B cell (primary cell): ENCODE results near the gene ZNF132. TPM values are rescaled to one million over a fixed set of nuclear protein-coding genes. Genes with fewer than 3 reads are reported as not detected.
"Not testable (repeated sequence)": the region's sequence is repeated elsewhere in the genome, so short reads cannot be mapped to it uniquely, and the experiment has no call there.

Experiments
- ATAC-seq: fragments of 200-7000 bp; cut with Tn5 transposase; one replicate; pipeline ENCODE4 v1.10.0; 2021; ENCODE audit warnings: low read depth, mild to moderate bottlenecking, moderate number of reproducible peaks, moderate library complexity
- CTCF ChIA-PET: fragments of 350-600 bp; sonication (Branson Sonifier 250); formaldehyde crosslinking; loops from one replicate; lab custom pipeline; 2021; ENCODE audit warnings: antibody characterized with exemption, inconsistent platforms; lab: Charles Lee
- POLR2A ChIA-PET: fragments of 350-600 bp; sonication (Branson Sonifier 250); formaldehyde crosslinking; loops from one replicate; lab custom pipeline; 2021; ENCODE audit warnings: antibody characterized with exemption; lab: Charles Lee
- DNase-seq: peaks from one replicate; pipeline ENCODE4 v3.0.0; 2013
- H2AFZ ChIP-seq: 2 replicates; pipeline ENCODE4 v1.6.1; 2012; ENCODE audit warnings: mild to moderate bottlenecking, low read depth, low read length; ENCODE audit not compliant: insufficient read depth, poor library complexity, severe bottlenecking
- H3K27ac ChIP-seq, 2 donors: 1 replicate in 1 of 2; 2 replicates in 1 of 2; pipeline ENCODE4 v1.5.1; 2012 to 2013; ENCODE audit warnings: low read length in 2 of 2, mild to moderate bottlenecking in 2 of 2, moderate library complexity in 1 of 2
- H3K27me3 ChIP-seq, 4 experiments: fragments of 200-600 bp in 1 of 4; sonication (generic) in 1 of 4; replicated peaks in 1 of 4; 1 replicate in 2 of 4; 2 replicates in 2 of 4; pipeline versions ENCODE4 v1.6.1 to v1.7.0; 2013 to 2016; ENCODE audit warnings: low read length in 3 of 4, mild to moderate bottlenecking in 2 of 4, mixed read lengths in 1 of 4, moderate library complexity in 1 of 4; ENCODE audit not compliant: insufficient read depth in 4 of 4, control insufficient read depth in 3 of 4; ENCODE audit errors: control extremely low read depth in 1 of 4
- H3K36me3 ChIP-seq, 2 experiments: replicated peaks in 1 of 2; 1 replicate in 1 of 2; 2 replicates in 1 of 2; pipeline versions ENCODE4 v1.6.1 to v1.7.1; 2013; ENCODE audit warnings: low read length in 1 of 2; ENCODE audit not compliant: insufficient read depth in 2 of 2, control insufficient read depth in 1 of 2; ENCODE audit errors: control extremely low read depth in 1 of 2, extremely low read depth in 1 of 2
- H3K4me1 ChIP-seq, 2 donors: fragments of 200-600 bp in 1 of 2; sonication (generic) in 1 of 2; 1 replicate in 1 of 2; 2 replicates in 1 of 2; pipeline versions ENCODE4 v1.5.1 to v1.6.1; 2013 to 2017; ENCODE audit warnings: low read length in 2 of 2; ENCODE audit not compliant: control insufficient read depth in 2 of 2, insufficient read depth in 2 of 2
- H3K4me2 ChIP-seq: replicated peaks from 2 replicates; pipeline ENCODE3; 2012; ENCODE audit warnings: mild to moderate bottlenecking, low read depth, low read length; ENCODE audit not compliant: poor library complexity, severe bottlenecking
- H3K4me3 ChIP-seq, 5 experiments: fragments of 200-600 bp in 1 of 5; sonication (generic) in 1 of 5; 1 replicate in 3 of 5; 2 replicates in 2 of 5; pipeline versions ENCODE4 v1.5.1 to v1.7.0; 2011 to 2016; ENCODE audit warnings: low read length in 4 of 5, mild to moderate bottlenecking in 4 of 5, low read depth in 2 of 5, control low read depth in 1 of 5, moderate library complexity in 1 of 5; ENCODE audit not compliant: insufficient read depth in 1 of 5; ENCODE audit errors: control extremely low read depth in 1 of 5, extremely low read depth in 1 of 5
- H3K79me2 ChIP-seq: fragments of 200-600 bp; sonication (generic); one replicate; pipeline ENCODE4 v1.6.0; 2016; ENCODE audit warnings: low read length; ENCODE audit not compliant: control insufficient read depth, insufficient read depth
- H3K9ac ChIP-seq: fragments of 200-600 bp; sonication (generic); 2 replicates; pipeline ENCODE4 v1.6.1; 2017; ENCODE audit warnings: mild to moderate bottlenecking, low read length, moderate library complexity
- H3K9me3 ChIP-seq, 3 donors: one replicate each; pipeline versions ENCODE4 v1.6.1 to v1.7.1; 2013; ENCODE audit warnings: low read length in 2 of 3; ENCODE audit not compliant: control insufficient read depth in 2 of 3, insufficient read depth in 1 of 3; ENCODE audit errors: control extremely low read depth in 1 of 3
- H4K20me1 ChIP-seq: 2 replicates; pipeline ENCODE4 v1.6.0; 2012; ENCODE audit warnings: mild to moderate bottlenecking, low read length; ENCODE audit not compliant: insufficient read depth, control insufficient read depth, poor library complexity, severe bottlenecking
- H3K27ac Mint-ChIP-seq: one replicate; pipeline ENCODE4 v1.8.0; 2021; ENCODE audit warnings: mixed read lengths
- H3K27me3 Mint-ChIP-seq: one replicate; pipeline ENCODE4 v1.8.0; 2021; ENCODE audit warnings: mixed read lengths
- H3K4me1 Mint-ChIP-seq: one replicate; pipeline ENCODE4 v1.8.0; 2021; ENCODE audit warnings: mixed read lengths
- H3K4me3 Mint-ChIP-seq: one replicate; pipeline ENCODE4 v1.8.0; 2021; ENCODE audit warnings: mixed read lengths
- H3K9me3 Mint-ChIP-seq: one replicate; pipeline ENCODE4 v1.8.0; 2022; ENCODE audit warnings: mixed read lengths; ENCODE audit not compliant: insufficient read depth
- CTCF ChIP-seq: fragments of 200-600 bp; IDR thresholded peaks from one replicate; pipeline ENCODE4 v1.8.0; 2022; ENCODE audit warnings: antibody characterized with exemption, mild to moderate bottlenecking
- EZH2 ChIP-seq: IDR thresholded peaks from 2 replicates; pipeline ENCODE4 v1.6.1; 2012; ENCODE audit warnings: borderline replicate concordance, low read depth, mild to moderate bottlenecking, moderate library complexity, low read length; ENCODE audit not compliant: insufficient read depth, poor library complexity, severe bottlenecking
- WGBS: methylation state at CpG from one replicate; pipeline ENCODE4 v1.1.5; 2013; ENCODE audit warnings: missing lambda C conversion rate; ENCODE audit not compliant: insufficient coverage; 5-methylcytosine and 5-hydroxymethylcytosine counted together
- intact Hi-C: fragments of 100-400 bp; cut with micrococcal nuclease; formaldehyde crosslinking; loops from one replicate; pipeline ENCODE4 v1.10.0; 2022
- polyA plus RNA-seq: library from polyadenylated mRNA; depleted of rRNA; stranded (reverse); fragments of >200 nt; gene quantifications from 2 replicates; pipeline ENCODE4 v1.2.3, GENCODE V29; 2012
- total RNA-seq, 2 donors: library from RNA; stranded (reverse); fragments of 120-200 nt in 1 of 2; gene quantifications; 1 replicate in 1 of 2; 2 replicates in 1 of 2; pipeline versions ENCODE4 v1.2.3 to v1.2.4, GENCODE V29; 2013 to 2022

ZNF132 gene
- total and polyA plus RNA-seq, 2 donors (not counting 1 experiment from before 2014, with no cell fraction given): 1.6 to 14.7 TPM

- H3K4me2 ChIP-seq, H3K36me3 ChIP-seq, DNase-seq, intact Hi-C loops, H3K27ac ChIP-seq, H4K20me1 ChIP-seq, CTCF ChIA-PET, ATAC-seq, H3K4me3 Mint-ChIP-seq, H3K4me3 ChIP-seq, H3K27ac Mint-ChIP-seq, H3K9ac ChIP-seq, H2AFZ ChIP-seq: not testable (repeated sequence)
- Mint-ChIP-seq H3K27me3 (peaks cover 23% of the 10 kb centered on the region), H3K9me3 (peaks cover 13% of the 10 kb centered on the region), H3K4me1 (peaks cover 21% of the 10 kb centered on the region)
- peaks cover 0 to 47% (median 9%) of the 10 kb centered on the region in 3 donors for H3K9me3 ChIP-seq
- peaks cover 14 to 21% of the 10 kb centered on the region in 2 donors for H3K4me1 ChIP-seq
- peaks cover 12% of the 10 kb centered on the region for H3K79me2 ChIP-seq
- 89% methylated on average over 7 of the region's 7 CpGs for WGBS
- POLR2A ChIA-PET: interaction anchor here (0.7 kb wide), 1 partner anchor 130 kb away, joined by 3 read pairs; the partner anchor contains the start of gene MZF1
- H3K27me3 ChIP-seq: peaks cover 0 to 16% (median 1%) of the 10 kb centered on the region in 4 experiments
Measured at GRCh38 chr19:58442986-58443385, 3.0 kb upstream of the ZNF132 start.

DNA sequence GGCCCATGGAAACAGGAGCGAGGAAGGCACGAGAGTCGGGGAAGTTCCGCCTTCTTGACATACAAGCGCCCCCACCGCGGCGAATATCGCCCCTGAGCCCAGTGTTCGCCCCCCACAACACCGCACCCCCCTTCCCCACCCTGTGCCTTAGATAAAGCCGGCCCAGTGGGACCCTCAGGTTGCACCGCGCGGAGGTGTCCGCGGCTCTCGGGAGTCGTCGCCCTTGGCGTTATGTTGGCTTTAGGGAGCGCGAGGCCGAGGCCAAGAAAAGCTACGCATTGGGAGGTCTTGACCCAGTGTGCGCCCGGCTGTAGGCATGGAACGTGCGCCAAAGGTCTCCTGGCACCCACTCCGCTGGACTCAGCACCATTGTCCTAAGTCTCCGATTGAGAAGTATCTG lies 603 bp upstream of the ZNF132 start:
- WGBS: 21% methylated on average over 31 of the region's 31 CpGs
- H2AFZ ChIP-seq: peak overlapping the region; percentile 94
- no peaks in the 10 kb centered on the region for H3K27me3 ChIP-seq
- peak overlapping the region; percentile 78 to 97 for H3K27ac ChIP-seq
- H3K4me1 ChIP-seq: peaks cover 14 to 21% of the 10 kb centered on the region in 2 donors
- intact Hi-C loops: loop anchor here (1.0 to 2.0 kb wide), 13 partner anchors 11 to 257 kb away; partner anchors contain the start of genes ERVK3-1, MZF1, RPS5 and ZBTB45
- ChIA-PET CTCF (interaction anchor here (1.1 kb wide), 1 partner anchor 114 kb away, joined by 3 read pairs; the partner anchor contains the start of gene ZSCAN22), POLR2A (interaction anchor here (0.8 to 1.4 kb wide), 7 partner anchors 11 to 257 kb away, joined by 3 to 11 read pairs (median 5); partner anchors contain the start of genes ZBTB45, ZNF274, ZNF324B and ZNF446)
- H4K20me1 ChIP-seq: no peaks in the 10 kb centered on the region
- Mint-ChIP-seq H3K9me3 (peaks cover 17% of the 10 kb centered on the region), H3K27ac (peak overlapping the region; percentile 98), H3K4me1 (peaks cover 23% of the 10 kb centered on the region), H3K4me3 (peak overlapping the region; percentile 99), H3K27me3 (peaks cover 9% of the 10 kb centered on the region)
- peak overlapping the region; percentile 46 to 97 (median 74) for H3K4me3 ChIP-seq
- TF ChIP-seq CTCF (no peak), EZH2 (no peak)
- H3K79me2 ChIP-seq: peaks cover 15% of the 10 kb centered on the region
- no peak for DNase-seq
- peak overlapping the region; percentile 98 for H3K4me2 ChIP-seq
- H3K9ac ChIP-seq: peak overlapping the region; percentile 95
- no peak for ATAC-seq
- H3K9me3 ChIP-seq: peaks cover 0 to 68% (median 25%) of the 10 kb centered on the region in 3 donors
- peaks cover 0 to 14% of the 10 kb centered on the region in 2 experiments for H3K36me3 ChIP-seq
